ENCODE data around the gene GRIK2. TPM values are rescaled to one million over a fixed set of nuclear protein-coding genes. Genes with fewer than 3 reads are reported as not detected.

Gene GRIK2
- total RNA-seq, 2 experiments from 2014 or later, result not detected

- H3K4me3 Mint-ChIP-seq, result no peak overlapping the region
- intact Hi-C loops (cut with micrococcal nuclease), result loop anchor here (10.0 kb wide), 1 partner anchor 936 kb away; the partner anchor contains the start of gene SIM1
- H3K4me1 Mint-ChIP-seq (ENCODE audit: low read depth), result no peaks in the 10 kb centered on the region
- H3K27me3 Mint-ChIP-seq, result peaks cover 54% of the 10 kb centered on the region
- no peak overlapping the region for H3K27ac Mint-ChIP-seq
- TF ChIP-seq CTCF (IDR thresholded peaks at IDR 0.05), result no peak
- POLR2A ChIA-PET, result no interaction called here
- H3K36me3 Mint-ChIP-seq (ENCODE audit: low read depth), result peaks cover 2% of the 10 kb centered on the region
- CTCF ChIA-PET, result no interaction called here
- peaks cover 9% of the 10 kb centered on the region for H3K9me3 Mint-ChIP-seq
- DNase-seq (no peak), ATAC-seq (no peak)
These were observed 7.0 kb downstream of the GRIK2 start for GRCh38 chr6:101400326-101401135.

GRCh38 chr6:101401171-101401570 is 7.7 kb downstream of the GRIK2 start:
- no peak overlapping the region for H3K4me3 Mint-ChIP-seq
- POLR2A ChIA-PET, result no interaction called here
- H3K27me3 Mint-ChIP-seq, result peaks cover 52% of the 10 kb centered on the region
- intact Hi-C loops (cut with micrococcal nuclease), result loop anchor here (10.0 kb wide), 1 partner anchor 936 kb away; the partner anchor contains the start of gene SIM1
- H3K27ac Mint-ChIP-seq, result no peak overlapping the region
- CTCF ChIA-PET, result no interaction called here
- ATAC-seq (no peak), DNase-seq (no peak)
- H3K9me3 Mint-ChIP-seq, result peaks cover 9% of the 10 kb centered on the region
- H3K4me1 Mint-ChIP-seq (ENCODE audit: low read depth), result no peaks in the 10 kb centered on the region
- TF ChIP-seq CTCF (IDR thresholded peaks at IDR 0.05), result no peak
- H3K36me3 Mint-ChIP-seq (ENCODE audit: low read depth), result peaks cover 2% of the 10 kb centered on the region

GRCh38 chr6:101401792-101402621 is 8.5 kb downstream of the GRIK2 start:
- CTCF ChIA-PET, result no interaction called here
- Mint-ChIP-seq H3K4me1 (ENCODE audit: low read depth) (no peaks in the 10 kb centered on the region), H3K27me3 (peaks cover 54% of the 10 kb centered on the region), H3K36me3 (ENCODE audit: low read depth) (peaks cover 2% of the 10 kb centered on the region), H3K27ac (no peak overlapping the region), H3K9me3 (peaks cover 9% of the 10 kb centered on the region), H3K4me3 (no peak overlapping the region)
- TF ChIP-seq CTCF (IDR thresholded peaks at IDR 0.05), result no peak
- POLR2A ChIA-PET, result no interaction called here
- ATAC-seq, result no peak
- no peak for DNase-seq
- intact Hi-C loops (cut with micrococcal nuclease), result loop anchor here (10.0 kb wide), 1 partner anchor 937 kb away; the partner anchor contains the start of gene SIM1

GRCh38 chr6:101402622-101403031 is 9.1 kb downstream of the GRIK2 start:
- H3K4me1 Mint-ChIP-seq (ENCODE audit: low read depth), result no peaks in the 10 kb centered on the region
- ChIA-PET CTCF (interaction anchor here (0.6 kb wide), 1 partner anchor 201 kb away, joined by 3 read pairs; no protein-coding TSS in a partner anchor), POLR2A (no interaction called here)
- H3K27ac Mint-ChIP-seq, result no peak overlapping the region
- intact Hi-C loops (cut with micrococcal nuclease), result loop anchor here (10.0 kb wide), 1 partner anchor 938 kb away; the partner anchor contains the start of gene SIM1
- H3K36me3 Mint-ChIP-seq (ENCODE audit: low read depth), result peaks cover 2% of the 10 kb centered on the region
- no peak overlapping the region for H3K4me3 Mint-ChIP-seq
- H3K9me3 Mint-ChIP-seq, result peaks cover 7% of the 10 kb centered on the region
- ATAC-seq (no peak), DNase-seq (no peak)
- peaks cover 55% of the 10 kb centered on the region for H3K27me3 Mint-ChIP-seq
- TF ChIP-seq CTCF (IDR thresholded peaks at IDR 0.05), result no peak
